GM21360 (cell line): ENCODE data around the gene CBLIF.
"Not testable (repeated sequence)": the region's sequence is repeated elsewhere in the genome, so short reads cannot be mapped to it uniquely, and the experiment has no call there.

Experiments used
- ATAC-seq: cut with Tn5 transposase; IDR thresholded peaks from one replicate; pipeline ENCODE4 v1.9.1; 2021; ENCODE audit warnings: mild to moderate bottlenecking, moderate library complexity; ENCODE audit not compliant: unreplicated experiment

Gene CBLIF

DNA sequence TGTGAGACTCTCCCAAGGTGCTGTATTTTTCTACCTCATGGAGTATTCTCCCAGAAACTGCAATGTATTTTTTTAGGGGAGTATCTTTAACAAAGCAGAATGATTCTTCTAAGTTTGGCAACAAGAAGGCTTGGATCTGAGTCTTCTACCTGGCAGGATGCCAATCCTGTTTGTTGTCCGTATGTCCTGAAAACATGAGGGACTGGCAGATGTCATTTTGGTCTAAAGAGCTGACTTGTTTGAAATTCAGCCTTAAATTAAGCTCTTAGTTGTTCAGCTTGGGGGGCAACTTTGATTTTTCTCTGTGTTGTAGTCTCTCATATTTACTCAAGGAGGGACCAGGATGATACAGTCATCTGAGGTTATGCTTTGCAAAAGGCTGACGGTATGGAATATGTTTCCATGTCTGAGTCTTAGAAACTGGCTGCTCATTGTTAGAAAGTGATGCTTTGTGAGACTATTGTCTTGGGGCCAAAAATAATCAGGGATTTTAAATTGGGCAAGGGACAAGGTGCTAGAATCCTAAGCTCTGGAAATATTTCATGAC lies 44.1 kb downstream of the CBLIF start:
- ATAC-seq = no peak

DNA sequence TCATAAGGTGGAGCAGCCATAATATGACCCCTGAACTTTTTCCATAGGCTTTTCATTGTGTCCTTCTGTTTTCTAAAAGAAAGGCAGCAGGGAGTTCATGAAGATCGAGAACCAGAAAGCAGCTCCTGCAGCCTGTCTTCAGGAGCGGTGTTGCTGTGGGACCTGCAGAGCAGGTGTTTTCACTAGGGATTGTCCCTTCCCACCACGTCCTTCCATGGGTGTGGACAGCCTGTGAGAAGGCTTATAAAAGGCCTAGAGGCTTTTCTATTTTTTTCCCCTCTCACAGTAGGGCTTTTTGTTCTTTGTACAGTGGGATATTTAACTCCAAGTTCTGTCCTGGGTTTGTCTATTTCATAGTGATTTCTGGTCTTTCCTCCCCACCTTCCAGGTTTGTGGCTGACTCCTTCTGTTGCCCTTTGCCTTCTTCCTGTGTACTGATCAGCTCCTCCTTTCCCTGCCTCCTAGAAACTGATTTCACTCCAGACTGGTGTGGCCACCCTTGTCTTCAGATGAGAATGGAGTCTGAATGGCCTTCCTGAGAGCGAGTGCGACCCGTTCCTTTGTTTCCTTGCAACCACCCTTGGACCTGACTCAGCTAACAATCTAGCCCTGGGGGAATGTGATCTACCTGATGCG lies 44.8 kb downstream of the CBLIF start:
- ATAC-seq = no peak

DNA sequence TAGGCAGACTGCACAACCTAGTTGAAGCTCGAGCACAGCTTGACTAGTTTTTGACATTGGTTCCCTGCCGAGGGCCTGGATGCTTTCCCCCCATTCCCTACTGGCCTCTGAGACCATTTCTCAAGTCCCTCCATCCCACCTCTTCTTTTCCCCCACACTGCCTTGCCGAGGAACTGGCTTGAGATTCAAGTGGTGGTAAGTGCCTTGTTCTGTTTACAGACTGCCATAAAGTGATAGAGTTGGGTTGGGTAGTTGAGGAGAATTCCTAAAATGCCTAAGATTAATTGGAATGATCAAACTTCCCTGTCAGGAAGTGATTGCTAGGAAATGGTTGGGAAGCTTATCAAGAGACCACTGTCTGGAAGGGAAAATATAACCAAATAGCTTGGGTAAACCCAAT lies 50.9 kb downstream of the CBLIF start:
- ATAC-seq = no peak

DNA sequence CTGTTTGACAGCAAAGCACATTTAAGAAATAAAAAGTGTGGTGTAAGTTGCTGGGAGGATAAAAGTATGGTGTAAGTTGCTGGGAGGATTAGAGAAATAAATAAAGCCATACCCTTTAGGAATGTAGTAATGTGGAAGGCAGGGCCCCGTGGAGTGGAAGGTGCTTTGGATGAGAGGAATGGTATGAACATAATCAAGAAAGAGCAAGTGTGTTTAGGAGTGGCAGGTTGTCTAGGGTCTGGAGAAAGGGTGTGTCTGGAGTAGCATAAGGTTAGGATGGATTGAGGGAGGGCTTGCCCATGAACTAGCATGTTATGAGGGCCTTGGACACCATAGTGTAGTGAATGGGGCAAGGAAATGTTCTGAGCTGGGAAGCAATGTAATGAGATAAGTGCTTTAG lies 52.8 kb downstream of the CBLIF start:
- ATAC-seq = no peak

DNA sequence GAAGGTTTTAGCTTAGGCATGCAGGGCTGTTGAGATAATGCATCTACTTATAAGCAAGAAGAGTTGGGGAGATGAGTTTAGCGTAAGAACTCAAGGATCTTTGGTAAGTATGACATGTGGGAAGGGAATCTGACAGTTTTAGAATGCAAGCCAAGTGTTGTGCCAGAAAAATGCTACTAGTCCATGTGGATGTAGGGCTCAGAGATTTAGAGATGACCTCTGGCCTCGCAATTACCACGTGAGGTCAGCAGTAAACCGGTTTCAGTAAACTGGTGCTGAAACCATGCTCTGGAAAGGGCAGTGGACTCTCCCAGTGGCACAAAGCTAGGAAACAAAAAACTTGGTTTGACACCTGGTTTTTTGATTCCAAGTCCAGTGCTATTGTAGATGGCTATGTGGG lies 53.7 kb downstream of the CBLIF start:
- ATAC-seq = no peak

DNA sequence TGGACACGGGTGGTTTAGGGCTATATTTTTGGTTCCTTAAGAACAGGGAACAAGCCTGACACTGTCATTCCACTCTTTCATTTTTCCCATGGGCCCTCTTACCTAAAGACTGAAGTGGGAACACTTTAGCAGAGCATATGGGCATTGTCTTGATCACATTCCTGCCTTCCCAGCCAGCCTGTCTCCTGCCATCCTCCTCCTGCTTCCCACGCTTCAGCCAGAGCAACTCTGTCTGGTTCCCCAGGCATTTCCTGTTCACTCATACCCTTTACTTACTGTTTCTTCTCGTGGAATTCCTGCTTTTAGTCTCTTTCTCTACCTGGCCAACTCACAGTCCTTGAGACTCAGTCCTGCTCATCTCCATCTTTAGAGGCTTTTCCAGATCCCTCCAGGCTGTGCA lies 57.5 kb downstream of the CBLIF start:
- no peak for ATAC-seq

DNA sequence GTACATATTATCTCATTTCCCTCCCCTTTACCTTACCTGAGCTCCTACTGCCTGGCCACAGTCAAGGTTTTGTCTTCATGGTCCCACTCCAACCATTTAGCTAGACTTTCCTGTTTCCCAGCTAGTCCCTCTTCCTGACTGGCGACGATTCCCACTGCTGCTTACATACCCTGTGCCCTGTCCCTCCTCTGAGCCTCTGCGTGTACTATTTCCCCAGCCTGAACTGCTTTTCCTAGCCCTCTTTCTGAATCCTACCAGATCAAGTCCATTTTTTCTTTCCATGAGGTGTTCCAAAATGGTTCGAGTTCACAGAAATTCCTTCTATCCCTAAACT lies 58.1 kb downstream of the CBLIF start:
- ATAC-seq = no peak

DNA sequence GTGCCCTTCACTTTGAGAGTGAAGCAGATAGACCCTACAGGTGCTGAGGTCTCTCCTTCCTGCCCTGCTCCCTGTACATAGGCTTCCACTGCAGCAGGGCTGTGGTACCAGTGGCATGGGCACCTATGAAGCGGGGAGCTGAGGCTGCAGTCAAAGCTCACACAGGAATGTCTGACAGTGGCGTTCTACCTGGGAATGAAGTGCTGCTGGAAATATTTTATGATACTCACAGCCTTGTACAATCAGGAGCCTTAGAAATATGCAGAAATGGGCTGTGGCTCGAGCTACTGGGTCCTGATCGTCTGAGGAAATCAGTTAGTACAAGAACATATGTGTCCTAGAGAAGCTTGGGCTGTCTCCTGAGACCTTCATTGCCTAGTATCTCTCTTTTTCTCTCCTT lies 59.5 kb downstream of the CBLIF start:
- no peak for ATAC-seq

DNA sequence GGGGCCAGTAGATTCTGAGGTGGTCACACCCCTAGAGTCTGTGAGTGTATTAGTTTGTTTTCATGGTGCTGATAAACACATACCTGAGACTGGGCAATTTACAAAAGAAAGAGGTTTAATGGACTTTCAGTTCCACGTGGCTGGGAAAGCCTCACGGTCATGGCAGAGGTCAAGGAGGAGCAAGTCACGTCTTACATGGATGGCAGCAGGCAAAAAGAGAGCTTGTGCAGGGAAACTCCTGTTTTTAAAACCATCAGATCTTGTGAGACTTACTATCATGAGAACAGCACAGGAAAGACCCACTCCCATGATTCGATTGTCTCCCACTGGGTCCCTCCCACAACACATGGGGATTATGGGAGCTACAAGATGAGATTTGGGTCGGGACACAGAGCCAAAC lies 60.9 kb downstream of the CBLIF start:
- ATAC-seq = not testable (repeated sequence)

DNA sequence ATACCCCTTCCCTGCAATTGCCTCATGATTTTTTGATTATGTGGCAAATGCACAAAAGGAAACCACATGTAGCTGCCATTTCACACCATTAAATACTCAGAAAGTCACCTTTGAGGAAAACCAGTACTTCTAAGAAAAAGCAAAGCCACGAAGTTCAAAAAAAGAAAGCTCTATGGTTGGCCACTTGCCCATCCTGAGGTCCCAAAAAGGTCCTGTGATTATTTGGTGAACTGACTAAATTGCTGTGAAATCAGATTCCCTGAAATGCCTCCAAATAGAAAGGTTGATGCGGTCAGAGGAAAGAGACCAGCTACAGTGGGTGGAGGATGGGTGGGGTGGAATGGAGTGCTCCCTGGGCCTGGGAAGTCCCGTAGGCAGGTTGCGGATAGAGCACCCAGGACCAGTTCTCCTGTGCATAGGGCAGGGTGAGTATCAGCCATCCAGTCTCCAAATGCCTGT lies 61.6 kb downstream of the CBLIF start:
- ATAC-seq = no peak

DNA sequence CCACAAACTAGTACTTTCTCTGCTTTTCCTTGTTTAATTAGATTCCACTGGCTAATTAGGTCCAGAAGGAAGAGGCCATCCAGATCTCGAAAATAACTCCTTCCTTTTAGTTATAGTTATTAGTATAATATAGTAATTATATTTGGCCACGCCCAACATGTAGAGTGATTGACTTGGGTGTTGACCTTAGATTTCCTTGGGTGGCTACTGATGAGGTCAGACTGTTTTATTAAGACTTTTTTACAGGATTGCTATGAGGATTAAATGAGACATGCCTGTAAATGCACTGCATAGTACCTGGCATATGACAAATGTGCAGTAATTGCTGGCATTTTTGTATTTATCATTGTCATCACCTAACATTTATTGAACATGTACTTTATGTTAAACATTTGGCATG lies 63.2 kb downstream of the CBLIF start:
- no peak for ATAC-seq

DNA sequence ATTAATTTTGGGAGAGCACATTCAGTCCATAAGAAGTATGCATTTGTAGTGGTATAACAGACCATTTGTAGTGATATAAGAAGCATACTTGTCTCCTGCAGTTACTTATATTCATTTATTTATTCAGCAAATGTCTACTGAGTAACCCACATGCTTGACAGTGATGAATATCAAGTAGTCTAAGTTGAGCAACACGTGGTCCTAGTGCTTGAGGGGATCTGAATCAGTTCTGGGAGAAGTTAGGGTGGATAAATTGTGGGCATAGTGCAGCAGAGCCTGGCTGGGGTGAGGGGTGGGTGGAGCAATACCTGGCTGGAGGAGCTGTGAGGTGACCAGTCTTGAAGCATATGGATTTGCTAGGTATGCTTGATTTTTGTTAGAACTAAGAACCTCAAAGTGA lies 65.8 kb downstream of the CBLIF start:
- ATAC-seq = no peak
